B cell (primary cell): ENCODE data around the gene MYL5. TPM values are rescaled to one million over a fixed set of nuclear protein-coding genes. Genes with fewer than 3 reads are reported as not detected.
"Not testable (repeated sequence)": the region's sequence is repeated elsewhere in the genome, so short reads cannot be mapped to it uniquely, and the experiment has no call there.

Source experiments
- ATAC-seq: fragments of 200-7000 bp; cut with Tn5 transposase; one replicate; pipeline ENCODE4 v1.10.0; 2021; ENCODE audit warnings: low read depth, mild to moderate bottlenecking, moderate number of reproducible peaks, moderate library complexity
- CTCF ChIA-PET: fragments of 350-600 bp; sonication (Branson Sonifier 250); formaldehyde crosslinking; loops from one replicate; lab custom pipeline; 2021; ENCODE audit warnings: antibody characterized with exemption, inconsistent platforms; lab: Charles Lee
- POLR2A ChIA-PET: fragments of 350-600 bp; sonication (Branson Sonifier 250); formaldehyde crosslinking; loops from one replicate; lab custom pipeline; 2021; ENCODE audit warnings: antibody characterized with exemption; lab: Charles Lee
- DNase-seq: peaks from one replicate; pipeline ENCODE4 v3.0.0; 2013
- H2AFZ ChIP-seq: 2 replicates; pipeline ENCODE4 v1.6.1; 2012; ENCODE audit warnings: mild to moderate bottlenecking, low read depth, low read length; ENCODE audit not compliant: insufficient read depth, poor library complexity, severe bottlenecking
- H3K27ac ChIP-seq, 2 donors: 1 replicate in 1 of 2; 2 replicates in 1 of 2; pipeline ENCODE4 v1.5.1; 2012 to 2013; ENCODE audit warnings: low read length in 2 of 2, mild to moderate bottlenecking in 2 of 2, moderate library complexity in 1 of 2
- H3K27me3 ChIP-seq, 4 experiments: fragments of 200-600 bp in 1 of 4; sonication (generic) in 1 of 4; replicated peaks in 1 of 4; 1 replicate in 2 of 4; 2 replicates in 2 of 4; pipeline versions ENCODE4 v1.6.1 to v1.7.0; 2013 to 2016; ENCODE audit warnings: low read length in 3 of 4, mild to moderate bottlenecking in 2 of 4, mixed read lengths in 1 of 4, moderate library complexity in 1 of 4; ENCODE audit not compliant: insufficient read depth in 4 of 4, control insufficient read depth in 3 of 4; ENCODE audit errors: control extremely low read depth in 1 of 4
- H3K36me3 ChIP-seq, 2 experiments: replicated peaks in 1 of 2; 1 replicate in 1 of 2; 2 replicates in 1 of 2; pipeline versions ENCODE4 v1.6.1 to v1.7.1; 2013; ENCODE audit warnings: low read length in 1 of 2; ENCODE audit not compliant: insufficient read depth in 2 of 2, control insufficient read depth in 1 of 2; ENCODE audit errors: control extremely low read depth in 1 of 2, extremely low read depth in 1 of 2
- H3K4me1 ChIP-seq, 2 donors: fragments of 200-600 bp in 1 of 2; sonication (generic) in 1 of 2; 1 replicate in 1 of 2; 2 replicates in 1 of 2; pipeline versions ENCODE4 v1.5.1 to v1.6.1; 2013 to 2017; ENCODE audit warnings: low read length in 2 of 2; ENCODE audit not compliant: control insufficient read depth in 2 of 2, insufficient read depth in 2 of 2
- H3K4me2 ChIP-seq: replicated peaks from 2 replicates; pipeline ENCODE3; 2012; ENCODE audit warnings: mild to moderate bottlenecking, low read depth, low read length; ENCODE audit not compliant: poor library complexity, severe bottlenecking
- H3K4me3 ChIP-seq, 5 experiments: fragments of 200-600 bp in 1 of 5; sonication (generic) in 1 of 5; 1 replicate in 3 of 5; 2 replicates in 2 of 5; pipeline versions ENCODE4 v1.5.1 to v1.7.0; 2011 to 2016; ENCODE audit warnings: low read length in 4 of 5, mild to moderate bottlenecking in 4 of 5, low read depth in 2 of 5, control low read depth in 1 of 5, moderate library complexity in 1 of 5; ENCODE audit not compliant: insufficient read depth in 1 of 5; ENCODE audit errors: control extremely low read depth in 1 of 5, extremely low read depth in 1 of 5
- H3K79me2 ChIP-seq: fragments of 200-600 bp; sonication (generic); one replicate; pipeline ENCODE4 v1.6.0; 2016; ENCODE audit warnings: low read length; ENCODE audit not compliant: control insufficient read depth, insufficient read depth
- H3K9ac ChIP-seq: fragments of 200-600 bp; sonication (generic); 2 replicates; pipeline ENCODE4 v1.6.1; 2017; ENCODE audit warnings: mild to moderate bottlenecking, low read length, moderate library complexity
- H3K9me3 ChIP-seq, 3 donors: one replicate each; pipeline versions ENCODE4 v1.6.1 to v1.7.1; 2013; ENCODE audit warnings: low read length in 2 of 3; ENCODE audit not compliant: control insufficient read depth in 2 of 3, insufficient read depth in 1 of 3; ENCODE audit errors: control extremely low read depth in 1 of 3
- H4K20me1 ChIP-seq: 2 replicates; pipeline ENCODE4 v1.6.0; 2012; ENCODE audit warnings: mild to moderate bottlenecking, low read length; ENCODE audit not compliant: insufficient read depth, control insufficient read depth, poor library complexity, severe bottlenecking
- H3K27ac Mint-ChIP-seq: one replicate; pipeline ENCODE4 v1.8.0; 2021; ENCODE audit warnings: mixed read lengths
- H3K27me3 Mint-ChIP-seq: one replicate; pipeline ENCODE4 v1.8.0; 2021; ENCODE audit warnings: mixed read lengths
- H3K4me1 Mint-ChIP-seq: one replicate; pipeline ENCODE4 v1.8.0; 2021; ENCODE audit warnings: mixed read lengths
- H3K4me3 Mint-ChIP-seq: one replicate; pipeline ENCODE4 v1.8.0; 2021; ENCODE audit warnings: mixed read lengths
- H3K9me3 Mint-ChIP-seq: one replicate; pipeline ENCODE4 v1.8.0; 2022; ENCODE audit warnings: mixed read lengths; ENCODE audit not compliant: insufficient read depth
- CTCF ChIP-seq: fragments of 200-600 bp; IDR thresholded peaks from one replicate; pipeline ENCODE4 v1.8.0; 2022; ENCODE audit warnings: antibody characterized with exemption, mild to moderate bottlenecking
- EZH2 ChIP-seq: IDR thresholded peaks from 2 replicates; pipeline ENCODE4 v1.6.1; 2012; ENCODE audit warnings: borderline replicate concordance, low read depth, mild to moderate bottlenecking, moderate library complexity, low read length; ENCODE audit not compliant: insufficient read depth, poor library complexity, severe bottlenecking
- WGBS: methylation state at CpG from one replicate; pipeline ENCODE4 v1.1.5; 2013; ENCODE audit warnings: missing lambda C conversion rate; ENCODE audit not compliant: insufficient coverage; 5-methylcytosine and 5-hydroxymethylcytosine counted together
- intact Hi-C: fragments of 100-400 bp; cut with micrococcal nuclease; formaldehyde crosslinking; loops from one replicate; pipeline ENCODE4 v1.10.0; 2022
- polyA plus RNA-seq: library from polyadenylated mRNA; depleted of rRNA; stranded (reverse); fragments of >200 nt; gene quantifications from 2 replicates; pipeline ENCODE4 v1.2.3, GENCODE V29; 2012
- total RNA-seq, 2 donors: library from RNA; stranded (reverse); fragments of 120-200 nt in 1 of 2; gene quantifications; 1 replicate in 1 of 2; 2 replicates in 1 of 2; pipeline versions ENCODE4 v1.2.3 to v1.2.4, GENCODE V29; 2013 to 2022

The MYL5 gene
- total and polyA plus RNA-seq, 2 donors (not counting 1 experiment from before 2014, with no cell fraction given), result 16.9 to 38.3 TPM

GRCh38 chr4:730511-730910 lies 56.2 kb downstream of the MYL5 start:
- Mint-ChIP-seq H3K9me3 (no peaks in the 10 kb centered on the region), H3K27me3 (no peaks in the 10 kb centered on the region), H3K27ac (no peak overlapping the region), H3K4me1 (peaks cover 6% of the 10 kb centered on the region), H3K4me3 (no peak overlapping the region)
- DNase-seq, result no peak
- intact Hi-C loops, result no loop called here
- Histone ChIP-seq H2AFZ (no peak overlapping the region), H3K36me3 (peaks cover 0 to 41% of the 10 kb centered on the region in 2 experiments), H3K9me3 (no peaks in the 10 kb centered on the region), H3K79me2 (peaks cover 33% of the 10 kb centered on the region), H4K20me1 (peaks cover 47% of the 10 kb centered on the region), H3K9ac (no peak overlapping the region), H3K27me3 (no peaks in the 10 kb centered on the region), H3K4me2 (no peak overlapping the region), H3K27ac (no peak overlapping the region), H3K4me1 (no peaks in the 10 kb centered on the region), H3K4me3 (no peak overlapping the region)
- TF ChIP-seq EZH2 (no peak), CTCF (no peak)
- CTCF ChIA-PET, result no interaction called here
- POLR2A ChIA-PET, result no interaction called here
- ATAC-seq, result no peak
- 97% methylated on average over 27 of the region's 27 CpGs for WGBS

GRCh38 chr4:730946-731904 lies 56.9 kb downstream of the MYL5 start:
- H3K9me3 ChIP-seq, ATAC-seq, POLR2A ChIA-PET, intact Hi-C loops, CTCF ChIA-PET, H3K4me1 ChIP-seq, H3K27ac ChIP-seq, H3K9ac ChIP-seq, H3K9me3 Mint-ChIP-seq, H3K4me2 ChIP-seq, H3K4me3 ChIP-seq, H3K27ac Mint-ChIP-seq, H3K27me3 ChIP-seq, H3K4me3 Mint-ChIP-seq, H2AFZ ChIP-seq, H3K4me1 Mint-ChIP-seq, DNase-seq, H3K27me3 Mint-ChIP-seq: not testable (repeated sequence)
- H3K36me3 ChIP-seq, result peaks cover 0 to 45% of the 10 kb centered on the region in 2 experiments
- H4K20me1 ChIP-seq, result peaks cover 40% of the 10 kb centered on the region
- WGBS, result 98% methylated on average over 42 of the region's 68 CpGs
- peaks cover 30% of the 10 kb centered on the region for H3K79me2 ChIP-seq

Other genes starting within 250 kb of the MYL5 start
- 71.6 and 79.2 TPM in 2 replicates for gene ZNF721, start 175.4 kb upstream of the MYL5 start, total RNA-seq
- gene ZNF721, start 175.4 kb upstream of the MYL5 start, polyA plus RNA-seq, result 32.2 and 37.0 TPM in 2 replicates
- 113 and 125 TPM in 2 replicates for gene PIGG, start 175.3 kb upstream of the MYL5 start, total RNA-seq
- gene PIGG, start 175.3 kb upstream of the MYL5 start, polyA plus RNA-seq, result 65.2 and 90.4 TPM in 2 replicates
- not detected in 2 replicates for gene TMEM271, start 98.2 kb upstream of the MYL5 start, total RNA-seq
- gene TMEM271, start 98.2 kb upstream of the MYL5 start, polyA plus RNA-seq, result not detected in 2 replicates
- gene PDE6B, start 49.0 kb upstream of the MYL5 start, total RNA-seq, result 15.1 and 20.0 TPM in 2 replicates
- 23.0 and 25.2 TPM in 2 replicates for gene PDE6B, start 49.0 kb upstream of the MYL5 start, polyA plus RNA-seq
- 113 and 129 TPM in 2 replicates for gene ATP5ME, start 266 bp upstream of the MYL5 start, total RNA-seq
- 80.6 and 153 TPM in 2 replicates for gene ATP5ME, start 266 bp upstream of the MYL5 start, polyA plus RNA-seq
- gene SLC49A3, start 14.6 kb downstream of the MYL5 start, total RNA-seq, result 4.3 and 6.9 TPM in 2 replicates
- gene SLC49A3, start 14.6 kb downstream of the MYL5 start, polyA plus RNA-seq, result 1.3 and 2.0 TPM in 2 replicates
- gene PCGF3, start 31.3 kb downstream of the MYL5 start, total RNA-seq, result 83.4 and 90.3 TPM in 2 replicates
- 65.7 and 84.0 TPM in 2 replicates for gene PCGF3, start 31.3 kb downstream of the MYL5 start, polyA plus RNA-seq
- gene CPLX1, start 151.6 kb downstream of the MYL5 start, total RNA-seq, result not detected in 2 replicates
- 0.37 TPM in 1 of 2 replicates, not detected in the other for gene CPLX1, start 151.6 kb downstream of the MYL5 start, polyA plus RNA-seq